ENCODE results near the gene RAB7A. TPM values are rescaled to one million over a fixed set of nuclear protein-coding genes. Genes with fewer than 3 reads are reported as not detected.

The RAB7A gene
- total RNA-seq, 4 donors from 2014 or later, result 81.0 to 116 (median 87.0) TPM

- intact Hi-C loops (cut with DNase I), result no loop called here
- TF ChIP-seq CTCF (IDR thresholded peaks at IDR 0.05), result no peak
- TF ChIP-seq POLR2AphosphoS5 (IDR thresholded peaks at IDR 0.05), result no peak
- TF ChIP-seq EP300 (IDR thresholded peaks at IDR 0.05), result no peak
- no peak for TF ChIP-seq POLR2A (IDR thresholded peaks at IDR 0.05; ENCODE audit: low read depth)
- no peak for DNase-seq (ENCODE audit: extremely low spot score)
- H3K4me1 ChIP-seq, result no peaks in the 10 kb centered on the region
- no peaks in the 10 kb centered on the region for H3K36me3 ChIP-seq
- H3K27me3 ChIP-seq, result no peaks in the 10 kb centered on the region
- no peaks in the 10 kb centered on the region for H3K9me3 ChIP-seq
- H3K4me3 ChIP-seq, result no peak overlapping the region
- H3K27ac ChIP-seq (replicated peaks in 1 of 4), result no peak overlapping the region
- 96% methylated on average over 4 of the region's 4 CpGs for WGBS
These were observed 109.1 kb downstream of the RAB7A start for GRCh38 chr3:128835096-128835495.

- Histone ChIP-seq H3K27ac (replicated peaks in 1 of 4) (no peak overlapping the region), H3K27me3 (no peaks in the 10 kb centered on the region), H3K36me3 (no peaks in the 10 kb centered on the region), H3K4me1 (peaks cover 14 to 20% (median 16%) of the 10 kb centered on the region in 4 donors), H3K9me3 (no peaks in the 10 kb centered on the region), H3K4me3 (no peak overlapping the region)
- no peak for TF ChIP-seq POLR2AphosphoS5 (IDR thresholded peaks at IDR 0.05)
- TF ChIP-seq CTCF (IDR thresholded peaks at IDR 0.05), result no peak
- no peak for TF ChIP-seq POLR2A (IDR thresholded peaks at IDR 0.05; ENCODE audit: low read depth)
- intact Hi-C loops (cut with DNase I), result no loop called here
- no peak for DNase-seq (ENCODE audit: extremely low spot score)
- 86% methylated on average over 8 of the region's 10 CpGs for WGBS
These were observed 116.2 kb downstream of the RAB7A start for GRCh38 chr3:128841926-128842920.

- H3K36me3 ChIP-seq, result no peaks in the 10 kb centered on the region
- H3K27ac ChIP-seq (replicated peaks in 1 of 4), result no peak overlapping the region
- TF ChIP-seq EP300 (IDR thresholded peaks at IDR 0.05), result no peak
- TF ChIP-seq POLR2A (IDR thresholded peaks at IDR 0.05; ENCODE audit: low read depth), result no peak
- TF ChIP-seq POLR2AphosphoS5 (IDR thresholded peaks at IDR 0.05), result no peak
- TF ChIP-seq CTCF (IDR thresholded peaks at IDR 0.05), result no peak
These were observed 118.5 kb downstream of the RAB7A start for GRCh38 chr3:128844502-128844901.

GRCh38 chr3:128845119-128845777 is 119.3 kb downstream of the RAB7A start:
- H3K4me3 ChIP-seq, result peak overlapping the region; percentile 58 to 64 (median 60)
- no peak for DNase-seq (ENCODE audit: extremely low spot score)
- no peak for TF ChIP-seq POLR2AphosphoS5 (IDR thresholded peaks at IDR 0.05)
- TF ChIP-seq EP300 (IDR thresholded peaks at IDR 0.05), result no peak
- no peak for TF ChIP-seq CTCF (IDR thresholded peaks at IDR 0.05)
- TF ChIP-seq POLR2A (IDR thresholded peaks at IDR 0.05; ENCODE audit: low read depth), result no peak
- no peaks in the 10 kb centered on the region for H3K9me3 ChIP-seq
- intact Hi-C loops (cut with DNase I), result no loop called here
- WGBS, result 62% methylated on average over 6 of the region's 14 CpGs
- no peaks in the 10 kb centered on the region for H3K36me3 ChIP-seq
- no peaks in the 10 kb centered on the region for H3K27me3 ChIP-seq
- peak overlapping the region; percentile 72 to 79 (median 78) for H3K27ac ChIP-seq (replicated peaks in 1 of 4)
- H3K4me1 ChIP-seq, result peaks cover 14 to 20% (median 16%) of the 10 kb centered on the region in 4 donors

More at GRCh38 chr3:128844502-128844901, 118.5 kb downstream of the RAB7A start:
- peaks cover 14 to 20% (median 16%) of the 10 kb centered on the region in 4 donors for H3K4me1 ChIP-seq
- no peak for DNase-seq (ENCODE audit: extremely low spot score)
- WGBS, result 97% methylated on average over 5 of the region's 6 CpGs
- H3K9me3 ChIP-seq, result no peaks in the 10 kb centered on the region
- H3K27me3 ChIP-seq, result no peaks in the 10 kb centered on the region
- intact Hi-C loops (cut with DNase I), result no loop called here
- no peak overlapping the region for H3K4me3 ChIP-seq
